Activated naive CD4-positive, alpha-beta T cell treated with anti-CD3 and anti-CD28 coated beads, Interleukin-2, amount 50 U/mL, for 72 hours (primary cell): Measurements from ENCODE around the gene NRP1. TPM values are rescaled to one million over a fixed set of nuclear protein-coding genes. Genes with fewer than 3 reads are reported as not detected.

ENCODE experiments used
- ATAC-seq, 2 donors: fragments of 150-1000 bp; cut with Tn5 transposase; 2 replicates each; pipeline ENCODE4 v1.10.0; 2021; ENCODE audit warnings: mild to moderate bottlenecking in 2 of 2, moderate library complexity in 2 of 2
- DNase-seq, 2 donors: peaks; one replicate each; pipeline ENCODE4 v3.0.0; 2021 to 2022; ENCODE audit warnings: low spot score in 2 of 2
- H3K27ac Mint-ChIP-seq, 2 donors: one replicate each; pipeline ENCODE4 v1.8.0; 2022; ENCODE audit warnings: mild to moderate bottlenecking in 2 of 2, mixed read lengths in 2 of 2
- H3K36me3 Mint-ChIP-seq, 2 donors: one replicate each; pipeline ENCODE4 v1.8.0; 2022; ENCODE audit warnings: mixed read lengths in 2 of 2
- H3K9me3 Mint-ChIP-seq, 2 donors: one replicate each; pipeline ENCODE4 v1.8.0; 2022; ENCODE audit warnings: mixed read lengths in 2 of 2
- total RNA-seq, 2 donors: library from RNA; stranded (reverse); gene quantifications; one replicate each; pipeline ENCODE4 v1.2.3, GENCODE V29; 2022

NRP1 gene
- total RNA-seq, 2 donors from 2014 or later, result 0.21 to 0.30 TPM

DNA sequence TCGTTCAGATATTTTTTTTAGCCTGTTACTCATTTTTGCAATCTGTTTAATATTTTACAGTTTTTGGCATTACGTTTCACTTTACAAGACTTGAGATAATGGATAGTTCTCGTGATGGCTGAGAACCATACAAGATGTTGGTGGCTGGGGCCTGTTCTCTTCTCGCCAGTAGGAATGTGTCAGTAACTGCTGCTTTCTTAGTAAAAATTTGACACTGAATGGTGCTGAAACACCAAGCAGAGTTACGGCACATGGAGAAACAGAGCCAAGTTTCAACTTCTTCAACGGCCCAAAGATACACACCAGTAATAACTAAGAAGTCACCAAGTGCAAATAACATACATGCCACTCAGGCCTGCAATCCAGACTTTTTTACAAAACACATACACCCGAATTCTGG lies 130.4 kb downstream of the NRP1 start:
- Mint-ChIP-seq H3K9me3 (no peaks in the 10 kb centered on the region), H3K36me3 (no peaks in the 10 kb centered on the region), H3K27ac (no peak overlapping the region)
- ATAC-seq (no peak), DNase-seq (no peak)

DNA sequence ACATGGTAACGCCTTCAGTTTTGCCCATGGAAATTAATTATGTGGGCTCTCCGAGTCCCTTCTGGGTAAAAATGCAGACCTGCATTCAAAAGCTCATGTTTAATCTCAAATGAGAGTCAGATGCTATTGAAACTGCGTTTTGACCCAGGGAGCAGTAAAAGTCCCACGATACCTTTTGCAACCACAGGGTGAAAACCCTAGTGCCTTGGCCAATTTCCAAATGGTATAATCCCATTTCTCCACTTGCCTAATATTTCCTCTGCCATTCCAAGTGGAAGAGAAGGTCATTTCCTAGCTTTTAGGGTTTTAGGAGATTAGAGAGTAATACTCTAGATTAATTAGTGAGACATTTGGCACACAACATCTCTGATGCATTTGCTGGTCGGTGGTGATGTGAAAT lies 132.5 kb downstream of the NRP1 start:
- ATAC-seq (no peak), DNase-seq (no peak)
- Mint-ChIP-seq H3K27ac (no peak overlapping the region), H3K36me3 (no peaks in the 10 kb centered on the region), H3K9me3 (no peaks in the 10 kb centered on the region)

DNA sequence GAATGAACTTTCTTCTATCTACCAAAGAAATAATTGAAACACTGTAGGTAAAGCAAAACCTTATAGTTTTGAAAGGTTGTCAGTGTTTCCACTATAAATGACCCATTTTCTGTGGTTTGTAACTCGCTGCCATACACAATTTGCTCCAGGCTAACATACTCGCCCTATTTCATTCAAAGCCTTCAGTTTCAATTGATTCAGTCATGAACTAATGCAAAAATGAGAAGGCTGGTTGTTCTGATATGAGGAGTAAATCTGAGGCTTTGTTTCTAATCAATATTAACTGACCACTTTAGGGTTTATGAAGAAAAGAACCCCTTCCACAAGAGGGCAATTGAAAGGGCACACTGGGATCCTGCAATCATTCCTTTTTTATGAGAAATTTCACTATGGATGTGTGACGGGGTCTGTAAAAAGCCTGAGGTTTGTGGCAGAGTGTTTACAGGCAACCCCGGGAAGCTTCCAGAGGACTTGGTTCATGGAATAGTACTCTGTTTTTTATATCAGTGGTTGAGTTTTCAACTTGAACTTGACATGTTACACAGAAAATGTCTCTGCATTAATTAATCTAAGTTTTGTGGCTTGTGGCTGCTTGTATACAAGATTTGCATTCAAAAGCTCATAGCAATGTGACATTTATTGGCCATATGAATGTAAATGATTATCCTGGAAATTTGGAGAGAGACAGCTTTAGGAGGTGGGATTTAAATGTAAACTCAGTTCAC lies 133.2 kb downstream of the NRP1 start:
- no peak overlapping the region for H3K27ac Mint-ChIP-seq
- no peaks in the 10 kb centered on the region for H3K36me3 Mint-ChIP-seq
- DNase-seq (no peak), ATAC-seq (no peak)
- no peaks in the 10 kb centered on the region for H3K9me3 Mint-ChIP-seq

GRCh38 chr10:33199731-33200232 lies 134.7 kb downstream of the NRP1 start:
- ATAC-seq (no peak), DNase-seq (no peak)
- no peaks in the 10 kb centered on the region for H3K36me3 Mint-ChIP-seq
- no peak overlapping the region for H3K27ac Mint-ChIP-seq
- no peaks in the 10 kb centered on the region for H3K9me3 Mint-ChIP-seq

GRCh38 chr10:33198610-33199009 lies 135.9 kb downstream of the NRP1 start:
- Mint-ChIP-seq H3K36me3 (no peaks in the 10 kb centered on the region), H3K9me3 (no peaks in the 10 kb centered on the region)

DNA sequence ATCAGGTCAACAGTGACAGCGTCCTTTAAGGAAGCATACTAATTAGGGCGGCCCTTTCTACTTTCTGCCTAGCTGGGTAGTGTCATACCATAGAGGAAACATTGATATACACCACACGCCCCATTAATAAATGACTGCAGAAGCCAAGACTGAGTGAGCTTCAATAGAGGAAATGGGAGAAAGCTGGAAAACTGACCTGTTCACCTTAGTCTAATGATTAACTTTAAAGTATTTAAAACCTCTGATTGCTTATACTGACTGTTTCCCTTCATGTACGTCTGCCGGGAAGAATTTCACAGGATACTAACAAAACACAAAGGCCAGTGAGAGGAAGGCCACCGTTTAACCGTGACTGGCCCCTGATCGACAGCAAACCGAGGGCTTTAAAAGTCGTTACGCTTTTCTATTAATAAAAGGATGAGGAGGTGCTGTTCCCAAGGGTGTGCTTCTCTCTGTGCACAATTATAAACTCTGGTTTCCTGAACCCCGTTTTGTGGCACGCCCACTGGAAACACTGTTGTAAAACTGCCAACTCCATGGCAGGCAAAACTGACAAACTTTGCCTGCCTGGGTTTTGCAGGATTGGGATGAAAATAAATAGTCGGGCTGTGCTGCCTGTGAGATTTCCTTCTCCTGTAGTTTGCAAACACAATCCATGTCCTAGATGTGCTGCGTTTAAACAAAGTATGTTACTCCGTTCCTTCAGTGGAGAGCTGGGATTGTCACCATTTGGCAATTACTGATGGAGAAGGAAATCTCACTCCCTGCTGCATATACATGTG lies 137.6 kb downstream of the NRP1 start:
- H3K9me3 Mint-ChIP-seq, result no peaks in the 10 kb centered on the region
- no peaks in the 10 kb centered on the region for H3K36me3 Mint-ChIP-seq
- no peak overlapping the region for H3K27ac Mint-ChIP-seq
- ATAC-seq (no peak), DNase-seq (no peak)

More at GRCh38 chr10:33198610-33199009, 135.9 kb downstream of the NRP1 start:
- H3K27ac Mint-ChIP-seq, result no peak overlapping the region
- no peak for DNase-seq
- no peak for ATAC-seq

GRCh38 chr10:33196377-33196706 lies 138.1 kb downstream of the NRP1 start:
- H3K36me3 Mint-ChIP-seq, result no peaks in the 10 kb centered on the region
- no peak overlapping the region for H3K27ac Mint-ChIP-seq
- DNase-seq (no peak), ATAC-seq (no peak)
- H3K9me3 Mint-ChIP-seq, result no peaks in the 10 kb centered on the region

GRCh38 chr10:33195608-33196376 lies 138.7 kb downstream of the NRP1 start:
- no peaks in the 10 kb centered on the region for H3K9me3 Mint-ChIP-seq
- no peak overlapping the region for H3K27ac Mint-ChIP-seq
- no peak for DNase-seq
- no peaks in the 10 kb centered on the region for H3K36me3 Mint-ChIP-seq
- no peak for ATAC-seq

DNA sequence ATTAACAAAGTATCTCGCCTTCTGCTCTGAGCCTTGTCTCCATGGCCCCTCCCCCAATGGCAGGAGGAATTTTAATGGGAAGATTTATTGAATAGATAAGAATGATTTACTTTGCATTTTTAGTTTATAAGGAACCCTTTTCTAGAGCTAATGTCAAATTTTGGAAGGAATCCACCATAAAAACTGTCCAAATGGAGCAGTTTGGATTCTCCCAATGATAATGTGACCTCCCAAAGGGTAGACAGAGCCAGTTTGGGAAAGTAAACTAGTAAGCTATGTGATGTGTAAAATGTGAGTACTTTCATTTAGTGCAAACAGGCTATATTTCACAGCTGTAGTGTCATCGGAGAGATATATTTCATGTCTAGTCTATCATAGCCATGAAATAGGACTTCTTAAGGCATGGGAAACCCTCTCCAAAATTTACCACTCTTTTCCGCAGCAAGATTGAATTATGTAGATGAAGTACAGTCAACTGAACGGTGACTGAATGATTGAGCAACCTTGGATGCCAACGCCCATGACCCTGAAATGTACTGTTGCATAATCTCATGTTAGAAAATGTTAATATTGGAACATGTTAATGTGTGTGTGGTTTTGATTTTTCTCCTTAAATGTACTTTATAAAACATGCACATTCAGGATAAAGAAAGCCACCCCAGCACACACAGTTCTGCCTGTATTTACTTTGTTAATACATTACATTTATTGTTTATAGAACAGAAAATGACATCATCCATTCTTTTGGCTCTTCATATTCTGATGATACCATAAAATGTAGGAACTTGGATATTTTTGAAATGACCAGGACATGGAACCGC lies 140.6 kb downstream of the NRP1 start:
- ATAC-seq (no peak), DNase-seq (no peak)
- no peaks in the 10 kb centered on the region for H3K9me3 Mint-ChIP-seq
- no peak overlapping the region for H3K27ac Mint-ChIP-seq
- H3K36me3 Mint-ChIP-seq, result no peaks in the 10 kb centered on the region

DNA sequence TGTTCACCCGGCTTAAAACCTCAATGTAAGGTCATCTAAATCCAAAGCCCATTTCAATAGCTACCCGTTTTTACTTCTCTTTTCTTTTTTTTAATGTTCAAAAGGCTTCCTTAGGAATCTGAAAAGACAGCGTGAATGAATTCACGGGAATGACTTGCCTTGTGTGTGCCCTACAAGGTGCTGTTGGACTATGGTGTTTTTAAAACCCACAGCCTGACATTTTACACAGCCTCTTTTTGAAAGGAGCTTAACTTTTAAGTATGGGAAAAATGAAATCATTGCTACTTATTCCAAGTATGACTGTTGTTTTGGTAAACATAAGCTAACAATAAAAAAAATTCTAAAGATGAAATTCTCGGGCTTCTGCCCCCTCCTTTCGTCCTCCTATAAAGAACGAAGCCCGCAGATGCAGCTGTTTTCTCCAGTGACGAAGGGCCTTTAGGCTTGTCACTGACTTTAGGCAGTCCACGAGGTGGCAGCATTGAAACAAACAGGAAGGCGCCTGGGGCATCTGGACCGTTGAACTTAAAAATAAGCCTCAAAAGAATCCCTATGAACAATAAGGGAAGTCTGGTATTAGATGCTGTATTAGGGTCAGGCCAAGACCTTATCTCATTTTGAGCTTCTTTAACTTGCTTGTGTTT lies 141.3 kb downstream of the NRP1 start:
- Mint-ChIP-seq H3K36me3 (no peaks in the 10 kb centered on the region), H3K27ac (no peak overlapping the region)
- ATAC-seq, result peak; percentile 81 to 89

DNA sequence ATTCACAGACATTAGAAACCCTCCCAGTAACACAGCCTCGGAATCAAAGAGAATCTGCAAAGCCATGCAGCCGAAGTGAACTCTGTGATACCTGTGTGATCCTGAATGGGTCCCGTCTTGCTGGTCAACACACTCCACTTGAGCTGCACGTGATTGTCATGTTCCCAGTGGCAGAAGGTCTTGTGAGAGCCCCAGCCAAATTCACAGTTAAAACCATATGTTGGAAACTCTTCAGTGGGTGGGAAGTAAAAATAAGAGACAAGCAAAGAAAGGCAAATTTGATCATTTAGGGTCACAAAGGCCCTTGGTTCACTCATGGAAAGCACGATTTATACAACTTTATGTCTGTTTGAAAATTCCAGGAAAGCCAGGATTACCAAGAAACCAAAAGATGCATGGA lies 142.3 kb downstream of the NRP1 start:
- Mint-ChIP-seq H3K27ac (no peak overlapping the region), H3K9me3 (no peaks in the 10 kb centered on the region), H3K36me3 (no peaks in the 10 kb centered on the region)
- no peak for DNase-seq
- no peak for ATAC-seq

More for the DNA sequence above, 141.3 kb downstream of the NRP1 start:
- peak in 1 of 2 donors; percentile 70 for DNase-seq
- H3K9me3 Mint-ChIP-seq, result no peaks in the 10 kb centered on the region

- no peak for ATAC-seq
- Mint-ChIP-seq H3K9me3 (no peaks in the 10 kb centered on the region), H3K27ac (no peak overlapping the region), H3K36me3 (no peaks in the 10 kb centered on the region)
- no peak for DNase-seq
Measured at GRCh38 chr10:33190406-33190805, 144.1 kb downstream of the NRP1 start.

- Mint-ChIP-seq H3K27ac (no peak overlapping the region), H3K9me3 (no peaks in the 10 kb centered on the region), H3K36me3 (no peaks in the 10 kb centered on the region)
- ATAC-seq (no peak), DNase-seq (no peak)
Measured at GRCh38 chr10:33189808-33190207, 144.7 kb downstream of the NRP1 start.

DNA sequence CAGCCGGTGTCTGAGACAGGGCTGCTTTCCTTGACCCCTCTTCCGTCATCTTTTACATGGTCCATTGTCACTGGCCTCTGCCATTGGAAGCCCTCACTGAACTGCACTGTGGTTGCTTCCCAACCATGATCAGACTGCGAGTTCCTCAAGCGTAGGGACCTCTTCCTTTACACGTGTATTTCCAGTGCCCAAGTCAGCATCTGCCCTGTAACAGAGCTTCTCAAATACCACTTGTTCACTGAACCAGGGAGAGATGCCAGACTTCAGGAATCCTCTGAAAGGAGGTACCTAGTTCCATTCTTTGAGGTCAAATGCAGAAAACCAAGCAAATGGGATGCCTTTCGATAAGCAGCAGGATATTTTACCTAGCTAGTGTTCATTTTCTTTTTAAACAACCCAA lies 145.1 kb downstream of the NRP1 start:
- no peaks in the 10 kb centered on the region for H3K9me3 Mint-ChIP-seq
- DNase-seq (no peak), ATAC-seq (no peak)
- no peaks in the 10 kb centered on the region for H3K36me3 Mint-ChIP-seq
- no peak overlapping the region for H3K27ac Mint-ChIP-seq

DNA sequence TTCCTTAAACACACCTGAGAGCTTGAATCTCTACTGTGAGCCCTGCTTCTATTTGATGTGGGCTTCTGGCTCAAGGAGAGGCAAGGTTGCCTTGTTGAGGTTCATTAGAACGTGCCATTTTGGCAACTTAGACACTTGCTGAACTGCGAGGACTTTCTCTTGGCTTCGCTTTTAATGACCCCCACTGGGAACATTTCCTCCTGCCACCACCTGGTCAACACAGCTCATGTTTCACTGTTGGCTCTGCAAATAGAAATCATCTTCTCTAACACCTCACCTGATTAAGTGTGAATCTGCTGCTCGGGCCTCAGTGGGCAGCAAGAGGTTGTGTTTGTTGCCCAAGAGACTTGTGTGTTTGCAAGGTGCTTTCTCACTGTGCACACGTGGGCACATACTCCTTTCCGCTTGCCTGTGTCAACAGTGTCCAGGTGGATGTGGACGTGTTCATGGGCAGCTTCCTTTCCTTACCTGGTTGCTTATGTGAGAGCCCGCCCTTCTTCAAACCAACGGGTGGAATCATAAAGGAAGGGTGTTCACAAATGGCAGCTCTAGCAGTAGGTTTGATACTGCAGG lies 147.0 kb downstream of the NRP1 start:
- Mint-ChIP-seq H3K9me3 (no peaks in the 10 kb centered on the region), H3K27ac (no peak overlapping the region), H3K36me3 (no peaks in the 10 kb centered on the region)
- ATAC-seq, result no peak
- no peak for DNase-seq

DNA sequence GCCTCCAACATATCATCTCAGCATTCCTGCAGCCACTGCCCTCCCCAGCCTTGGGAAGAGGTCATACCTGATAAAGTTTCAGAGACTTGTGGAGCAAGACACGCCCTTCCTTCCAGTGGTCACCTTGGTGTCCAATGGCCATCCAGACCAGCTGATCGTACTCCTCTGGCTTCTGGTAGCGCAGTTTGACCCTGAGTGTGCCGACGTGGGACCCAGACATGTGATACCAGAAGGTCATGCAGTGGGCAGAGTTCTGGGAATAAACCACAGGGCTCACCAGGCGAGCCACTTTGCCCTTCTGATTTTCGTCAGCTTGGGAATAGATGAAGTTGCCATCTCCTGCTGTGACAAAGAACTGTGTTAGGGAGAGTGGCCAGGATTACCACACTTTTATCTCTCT lies 148.3 kb downstream of the NRP1 start:
- Mint-ChIP-seq H3K27ac (no peak overlapping the region), H3K36me3 (no peaks in the 10 kb centered on the region), H3K9me3 (no peaks in the 10 kb centered on the region)
- DNase-seq (no peak), ATAC-seq (no peak)
